PC-9 (cell line): ENCODE measurements around the gene NHSL1.

Experiments
- CTCF ChIP-seq: fragments of 200-600 bp; sonication (generic); conservative IDR thresholded peaks from 2 replicates; pipeline ENCODE4 v1.6.1; 2017; ENCODE audit warnings: mixed run types, antibody characterized with exemption, mild to moderate bottlenecking, moderate library complexity
- EZH2 ChIP-seq: fragments of 200-600 bp; sonication (generic); IDR thresholded peaks from 2 replicates; pipeline ENCODE4 v1.8.0; 2017; ENCODE audit warnings: antibody characterized with exemption, low read depth

GRCh38 chr6:138507977-138508675 lies 8.8 kb upstream of the NHSL1 start:
- TF ChIP-seq CTCF (no peak), EZH2 (no peak)
